HEK293T (cell line): ENCODE measurements around the gene PGAP2.

Experiments used
- CTCF ChIA-PET: fragments of 350-600 bp; formaldehyde crosslinking; extraction: SDS; loops from one replicate; lab custom pipeline; 2021; ENCODE audit warnings: antibody characterized with exemption, inconsistent platforms; lab: Yijun Ruan, JAX
- POLR2A ChIA-PET: fragments of 350-600 bp; formaldehyde crosslinking; extraction: SDS; loops from one replicate; lab custom pipeline; 2020; ENCODE audit warnings: antibody characterized with exemption, inconsistent platforms; lab: Yijun Ruan, JAX
- DNase-seq: peaks from one replicate; pipeline ENCODE4 v3.0.0; 2012; ENCODE audit warnings: mixed read lengths; ENCODE audit errors: extremely low spot score
- ARNT ChIP-seq: fragments of 450-650 bp; IDR thresholded peaks from 2 replicates; pipeline ENCODE4 v1.6.1; 2017; ENCODE audit warnings: mild to moderate bottlenecking
- BHLHE40 ChIP-seq: fragments of 450-650 bp; IDR thresholded peaks from 2 replicates; pipeline ENCODE4 v1.6.1; 2016; ENCODE audit warnings: mild to moderate bottlenecking, moderate library complexity, borderline replicate concordance
- CTBP1 ChIP-seq: fragments of 450-650 bp; IDR thresholded peaks from 2 replicates; pipeline ENCODE4 v1.6.1; 2016; ENCODE audit warnings: borderline replicate concordance
- ELF4 ChIP-seq: fragments of 450-650 bp; IDR thresholded peaks from 2 replicates; pipeline ENCODE4 v1.6.1; 2017; ENCODE audit warnings: antibody characterized with exemption
- FOXA1 ChIP-seq: fragments of 450-650 bp; IDR thresholded peaks from 2 replicates; pipeline ENCODE4 v1.6.1; 2016; ENCODE audit warnings: mild to moderate bottlenecking
- FOXK2 ChIP-seq: fragments of 450-650 bp; IDR thresholded peaks from 2 replicates; pipeline ENCODE4 v1.6.1; 2016; ENCODE audit warnings: mild to moderate bottlenecking
- FOXM1 ChIP-seq: fragments of 450-650 bp; IDR thresholded peaks from 2 replicates; pipeline ENCODE4 v1.6.1; 2017; ENCODE audit warnings: mild to moderate bottlenecking, borderline replicate concordance
- HDGF ChIP-seq: fragments of 450-650 bp; IDR thresholded peaks from 2 replicates; pipeline ENCODE4 v1.6.1; 2017; ENCODE audit warnings: antibody characterized with exemption, borderline replicate concordance
- L3MBTL2 ChIP-seq: fragments of 450-650 bp; conservative IDR thresholded peaks from 2 replicates; pipeline ENCODE4 v1.6.1; 2016; ENCODE audit warnings: mild to moderate bottlenecking
- LEF1 ChIP-seq: fragments of 450-650 bp; IDR thresholded peaks from 2 replicates; pipeline ENCODE4 v1.6.1; 2017; ENCODE audit warnings: mild to moderate bottlenecking, borderline replicate concordance
- NFRKB ChIP-seq: fragments of 450-650 bp; IDR thresholded peaks from 2 replicates; pipeline ENCODE4 v1.6.1; 2016; ENCODE audit warnings: mild to moderate bottlenecking, moderate library complexity
- SP1 ChIP-seq: fragments of 450-650 bp; IDR thresholded peaks from 2 replicates; pipeline ENCODE4 v1.6.1; 2017
- SUZ12 ChIP-seq: fragments of 450-650 bp; IDR thresholded peaks from 2 replicates; pipeline ENCODE4 v1.6.1; 2016; ENCODE audit warnings: mild to moderate bottlenecking
- TARDBP ChIP-seq: fragments of 450-650 bp; IDR thresholded peaks from 2 replicates; pipeline ENCODE4 v1.6.1; 2016
- ZNF384 ChIP-seq: fragments of 450-650 bp; IDR thresholded peaks from 2 replicates; pipeline ENCODE4 v1.6.1; 2016
- TF ChIP-seq, protein P1 (sequence below): fragments of 450-650 bp; IDR thresholded peaks from 2 replicates; pipeline ENCODE4 v1.6.1; 2016

Gene PGAP2

DNA sequence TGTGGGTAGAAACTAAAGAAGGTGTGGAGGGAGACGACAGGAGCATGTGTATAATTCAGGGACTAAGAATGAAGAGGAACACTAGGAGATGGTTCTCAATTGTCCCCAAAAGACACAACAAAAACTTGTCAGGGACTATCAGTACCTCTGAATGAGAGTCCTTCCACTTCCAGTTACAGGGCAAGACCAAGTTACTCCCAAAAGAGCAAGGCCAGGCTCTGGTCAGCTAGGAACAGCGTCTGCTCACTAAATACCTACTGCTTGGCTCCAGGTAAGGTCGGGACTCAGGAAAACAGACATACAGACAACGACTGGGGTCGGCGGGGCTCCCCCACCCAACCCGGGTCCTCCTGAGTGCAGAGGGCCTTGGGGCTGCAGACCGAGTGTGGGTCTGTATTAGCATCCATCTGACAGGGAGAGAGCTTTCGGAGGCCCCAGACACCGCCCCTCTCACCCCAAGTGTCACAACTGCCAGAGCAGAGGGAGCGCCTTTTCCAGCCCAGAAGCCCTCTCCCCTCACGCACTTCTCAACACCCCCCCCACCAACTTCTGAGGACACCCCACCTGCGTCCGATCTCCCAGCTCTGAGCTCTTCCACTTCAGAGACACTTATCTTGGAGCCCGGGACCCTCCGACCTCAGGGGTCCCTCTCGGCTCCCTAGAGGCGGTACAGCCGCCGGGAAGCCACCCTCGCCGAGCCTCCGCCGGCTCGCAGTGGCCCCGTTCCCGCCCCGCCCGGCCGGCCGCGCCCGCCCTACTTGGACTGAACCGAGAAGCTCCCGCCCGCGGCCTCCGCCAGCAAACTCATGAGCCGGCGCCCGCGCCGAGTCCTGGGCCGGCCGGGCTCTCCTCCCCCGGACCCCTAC is 31.9 kb downstream of the PGAP2 start:
- POLR2A ChIA-PET = interaction anchor here (1.0 to 2.3 kb wide), 9 partner anchors 9 to 232 kb away, joined by 3 to 25 read pairs (median 4); partner anchors contain the start of genes PGAP2 and STIM1
- TF ChIP-seq LEF1 = no peak
- TF ChIP-seq, protein P1, sequence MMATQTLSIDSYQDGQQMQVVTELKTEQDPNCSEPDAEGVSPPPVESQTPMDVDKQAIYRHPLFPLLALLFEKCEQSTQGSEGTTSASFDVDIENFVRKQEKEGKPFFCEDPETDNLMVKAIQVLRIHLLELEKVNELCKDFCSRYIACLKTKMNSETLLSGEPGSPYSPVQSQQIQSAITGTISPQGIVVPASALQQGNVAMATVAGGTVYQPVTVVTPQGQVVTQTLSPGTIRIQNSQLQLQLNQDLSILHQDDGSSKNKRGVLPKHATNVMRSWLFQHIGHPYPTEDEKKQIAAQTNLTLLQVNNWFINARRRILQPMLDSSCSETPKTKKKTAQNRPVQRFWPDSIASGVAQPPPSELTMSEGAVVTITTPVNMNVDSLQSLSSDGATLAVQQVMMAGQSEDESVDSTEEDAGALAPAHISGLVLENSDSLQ = no peak
- TF ChIP-seq FOXA1 = no peak
- TF ChIP-seq TARDBP = no peak
- TF ChIP-seq FOXM1 = no peak
- TF ChIP-seq ELF4 = no peak
- DNase-seq = no peak
- CTCF ChIA-PET = interaction anchor here (0.9 to 4.7 kb wide), 5 partner anchors 15 to 233 kb away, joined by 3 to 31 read pairs (median 4); partner anchors contain the start of gene STIM1

DNA sequence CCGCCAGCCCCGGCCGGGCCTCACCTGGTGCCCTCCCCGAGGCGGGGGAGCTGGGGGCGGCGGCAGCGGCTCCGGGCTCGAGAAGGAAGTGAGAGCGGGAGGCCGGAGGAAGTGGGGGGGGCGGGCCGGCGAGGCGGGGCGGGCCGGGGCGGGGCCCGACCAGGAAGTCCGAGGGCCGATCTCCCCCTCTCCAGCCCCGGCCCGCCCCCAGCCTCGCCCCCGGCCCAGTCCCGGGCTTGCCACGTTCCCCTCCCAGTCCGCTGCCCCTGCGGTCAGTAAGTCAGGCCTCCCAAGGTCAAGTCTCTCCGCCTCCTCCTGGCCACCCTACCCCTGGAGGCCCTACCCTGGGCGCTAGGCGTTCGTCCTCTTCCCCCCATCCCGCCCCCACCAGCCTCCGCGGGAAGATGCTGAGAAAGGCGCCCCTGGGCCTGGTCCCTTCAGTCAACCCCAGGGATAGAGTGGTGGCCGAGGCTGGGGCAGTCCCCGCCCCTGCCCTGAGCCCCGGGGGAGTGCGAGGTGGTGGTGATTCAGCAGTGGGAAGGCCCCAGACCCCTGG is 32.6 kb downstream of the PGAP2 start, which contains the start of gene RHOG:
Gene RHOG, minus strand, starts transcription at position 90 of the 556 bp plus-strand sequence. CDS start 12,821 bp downstream, outside the sequence.
- TF ChIP-seq ZNF384 (no peak), FOXA1 (no peak), TARDBP (no peak), ELF4 (no peak), NFRKB (no peak), SP1 (no peak), SUZ12 (no peak), HDGF (no peak), CTBP1 (no peak), ARNT (no peak)
- TF ChIP-seq, protein P1 = no peak
- ChIA-PET CTCF (interaction anchor here (0.9 to 4.7 kb wide), 12 partner anchors 9 to 232 kb away, joined by 3 to 31 read pairs (median 4); partner anchors contain the start of gene STIM1), POLR2A (interaction anchor here (0.7 to 2.3 kb wide), 14 partner anchors 8 to 254 kb away, joined by 3 to 25 read pairs (median 3); partner anchors contain the start of genes PGAP2 and STIM1)
- DNase-seq = peak; percentile 81

DNA sequence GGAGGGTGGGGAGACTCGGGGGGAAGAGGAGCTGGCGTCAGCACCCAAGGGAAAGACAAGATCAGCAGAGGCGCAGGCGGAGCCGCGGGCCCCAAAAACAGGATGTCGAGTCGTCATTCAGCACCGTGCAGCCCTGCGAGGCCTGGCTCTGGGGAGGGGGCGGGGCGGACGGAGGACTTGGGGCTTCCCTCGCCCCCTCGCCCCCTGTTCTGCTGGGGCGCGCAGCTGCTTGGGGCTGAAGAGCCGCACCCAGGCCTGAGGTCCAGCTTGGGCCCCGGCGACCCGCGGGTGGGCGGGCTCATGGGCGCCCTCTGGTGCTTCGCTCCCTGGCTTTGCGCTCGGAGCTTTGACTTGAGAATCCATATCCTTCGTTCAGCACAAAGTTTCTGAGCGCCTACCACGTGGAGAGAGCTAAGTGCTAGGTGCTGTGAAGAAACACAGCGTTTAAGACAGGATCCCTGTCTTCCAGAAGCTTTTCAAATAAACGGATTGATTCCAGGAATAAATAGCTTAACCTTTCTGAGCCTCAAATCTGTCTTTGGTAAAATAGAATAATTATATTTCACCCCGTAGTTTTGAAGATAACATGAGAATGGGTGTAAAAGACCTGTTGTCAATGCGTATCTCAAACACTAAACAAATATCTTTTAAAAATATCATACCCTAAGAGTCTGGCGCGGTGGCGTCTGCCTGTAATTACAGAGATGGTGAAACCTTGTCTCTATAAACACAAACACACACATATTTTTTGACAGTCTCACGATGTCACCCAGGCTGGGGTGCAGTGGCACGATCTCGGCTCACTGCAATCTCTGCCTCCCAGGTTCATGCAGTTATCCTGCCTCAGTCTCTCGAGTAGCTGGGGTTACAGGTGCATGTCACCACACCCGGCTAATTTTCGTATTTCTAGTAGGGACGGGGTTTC is 33.3 kb downstream of the PGAP2 start:
- ChIA-PET CTCF (interaction anchor here (0.9 to 4.7 kb wide), 11 partner anchors 8 to 231 kb away, joined by 3 to 31 read pairs (median 4); partner anchors contain the start of gene STIM1), POLR2A (interaction anchor here (0.6 to 2.3 kb wide), 15 partner anchors 10 to 254 kb away, joined by 3 to 25 read pairs (median 3); partner anchors contain the start of genes PGAP2 and STIM1)
- TF ChIP-seq L3MBTL2 (peak; percentile 95), BHLHE40 (no peak)
- peak; percentile 78 for DNase-seq

DNA sequence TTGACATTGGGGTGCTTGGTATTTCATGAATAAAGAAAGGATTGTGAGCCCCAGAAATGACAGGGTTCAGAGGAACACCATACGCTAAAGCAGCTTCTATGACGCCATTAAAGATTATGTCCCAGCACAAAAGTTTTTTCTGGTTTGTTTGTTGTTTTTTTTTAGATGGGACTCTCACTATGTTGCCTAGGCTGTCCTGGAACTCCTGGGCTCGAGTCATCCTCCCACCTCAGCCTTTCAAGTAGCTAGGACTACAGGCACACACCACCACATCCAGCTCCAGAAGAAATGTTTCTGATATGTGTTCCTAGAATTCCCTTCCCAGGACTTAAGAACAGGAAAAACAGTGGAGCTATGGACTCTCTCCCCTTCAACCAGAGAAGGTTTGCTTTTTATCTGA is 35.0 kb downstream of the PGAP2 start:
- ChIA-PET POLR2A (interaction anchor here (1.2 kb wide), 1 partner anchor 11 kb away, joined by 5 read pairs; the partner anchor contains the start of gene STIM1), CTCF (interaction anchor here (1.1 to 4.7 kb wide), 3 partner anchors 12 to 230 kb away, joined by 4 to 31 read pairs (median 28); partner anchors contain the start of gene STIM1)
- no peak for DNase-seq
- no peak for TF ChIP-seq ZNF384
- no peak for TF ChIP-seq ELF4
- TF ChIP-seq SP1 = no peak
- TF ChIP-seq CTBP1 = no peak
- TF ChIP-seq FOXA1 = no peak
- TF ChIP-seq, protein P1 = no peak
- TF ChIP-seq HDGF = no peak
- TF ChIP-seq SUZ12 = no peak
- no peak for TF ChIP-seq TARDBP
- no peak for TF ChIP-seq FOXK2
- no peak for TF ChIP-seq NFRKB
- no peak for TF ChIP-seq L3MBTL2
- no peak for TF ChIP-seq FOXM1

DNA sequence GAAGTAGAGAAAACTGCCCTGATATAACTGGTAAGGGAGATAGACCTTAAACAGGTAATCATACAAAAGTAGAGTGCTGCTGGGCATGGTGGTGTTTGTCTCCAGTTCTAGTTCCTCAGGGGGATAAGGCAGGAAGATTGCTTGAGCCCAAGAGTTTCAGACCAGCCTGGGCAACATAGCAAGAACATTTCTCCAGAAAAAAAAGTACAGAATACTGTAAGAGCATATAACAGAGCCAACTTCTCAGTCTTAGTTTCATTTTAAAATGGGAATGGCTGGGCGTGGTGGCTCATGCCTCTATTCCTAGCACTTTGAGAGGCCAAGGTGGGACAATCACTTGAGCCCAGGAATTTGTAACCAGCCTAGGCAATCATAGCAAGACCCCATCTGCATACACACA is 36.9 kb downstream of the PGAP2 start:
- no peak for DNase-seq
- POLR2A ChIA-PET = interaction anchor here (1.4 kb wide), 2 partner anchors 9 to 10 kb away, joined by 4 to 5 read pairs; partner anchors contain the start of gene STIM1
- TF ChIP-seq TARDBP (no peak), HDGF (no peak), NFRKB (no peak), ARNT (no peak)
- CTCF ChIA-PET = interaction anchor here (4.6 to 4.7 kb wide), 2 partner anchors 10 to 228 kb away, joined by 28 to 31 read pairs; partner anchors contain the start of gene STIM1
